Measurements from ENCODE around the gene APOBEC3G. TPM values are rescaled to one million over a fixed set of nuclear protein-coding genes. Genes with fewer than 3 reads are reported as not detected.
A peak's percentile ranks its signal among the peaks of the same experiment; 100 is the strongest.
"Not testable (repeated sequence)": the region's sequence is repeated elsewhere in the genome, so short reads cannot be mapped to it uniquely, and the experiment has no call there.

APOBEC3G gene
- total and polyA plus RNA-seq, 2 donors from 2014 or later = 4.8 to 12.5 TPM

DNA sequence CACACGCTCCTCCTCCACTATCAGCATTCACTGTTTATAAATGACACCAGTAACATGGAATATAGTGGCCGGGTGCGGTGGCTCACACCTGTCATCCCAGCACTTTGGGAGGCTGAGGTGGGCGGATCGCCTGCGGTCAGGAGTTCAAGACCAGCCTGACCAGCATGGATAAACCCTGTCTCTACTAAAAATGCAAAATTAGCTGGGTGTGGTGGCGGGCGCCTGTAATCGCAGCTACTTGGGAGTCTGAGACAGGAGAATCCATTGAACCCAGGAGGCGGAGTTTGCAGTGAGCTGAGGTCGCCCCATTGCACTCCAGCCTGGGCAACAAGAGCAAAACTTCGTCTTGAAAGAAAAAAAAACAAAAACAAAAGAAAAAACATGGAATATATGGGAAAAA lies 837 bp downstream of the APOBEC3G start:
- H3K4me3 ChIP-seq (ENCODE audit: low read length in 3 of 3) = peak overlapping the region in 1 of 3 donors; percentile 53
- DNase-seq = peak in 1 of 5 donors; percentile 54
- H3K27me3 ChIP-seq (ENCODE audit: control insufficient read depth, insufficient read depth, low read length); H3K9me3 ChIP-seq (ENCODE audit: control insufficient read depth in 2 of 3, insufficient read depth in 1 of 3, low read length in 3 of 3); H3K27ac ChIP-seq (ENCODE audit: low read depth in 2 of 2, low read length in 2 of 2); H3K9ac ChIP-seq (ENCODE audit: low read length in 3 of 3); intact Hi-C loops (cut with DNase I); FAIRE-seq; H3K36me3 ChIP-seq (ENCODE audit: control insufficient read depth in 2 of 3, insufficient read depth in 3 of 3, low read length in 3 of 3); H3K4me1 ChIP-seq (ENCODE audit: control insufficient read depth in 2 of 3, insufficient read depth in 2 of 3, low read depth in 1 of 3, low read length in 3 of 3): not testable (repeated sequence)

DNA sequence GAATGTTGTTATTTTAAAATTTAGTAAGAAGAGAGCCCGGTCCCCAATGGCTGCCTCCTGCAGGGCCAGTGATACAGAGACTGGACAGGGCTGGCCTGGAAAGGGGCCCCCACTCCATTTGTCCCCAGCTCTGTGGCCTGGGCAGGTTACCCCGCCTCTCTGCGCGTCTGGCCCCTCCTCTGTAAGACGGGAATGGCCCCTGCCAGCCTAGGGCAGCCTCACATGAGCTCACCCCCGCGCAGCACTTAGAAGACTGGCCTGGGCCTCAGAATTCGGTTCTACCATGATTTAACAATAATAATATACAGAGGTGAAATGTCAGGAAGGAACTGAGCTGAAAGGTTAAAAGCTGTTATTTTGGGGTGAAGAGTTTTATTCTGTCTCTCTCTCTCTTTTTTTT lies 1.3 kb downstream of the APOBEC3G start:
- Histone ChIP-seq H3K4me3 (ENCODE audit: low read length in 3 of 3) (no peak overlapping the region), H3K27ac (ENCODE audit: low read depth in 2 of 2, low read length in 2 of 2) (no peak overlapping the region), H3K9ac (ENCODE audit: low read length in 3 of 3) (no peak overlapping the region), H3K9me3 (ENCODE audit: control insufficient read depth in 2 of 3, insufficient read depth in 1 of 3, low read length in 3 of 3) (no peaks in the 10 kb centered on the region), H3K36me3 (ENCODE audit: control insufficient read depth in 2 of 3, insufficient read depth in 3 of 3, low read length in 3 of 3) (no peaks in the 10 kb centered on the region), H3K4me1 (ENCODE audit: control insufficient read depth in 2 of 3, insufficient read depth in 2 of 3, low read depth in 1 of 3, low read length in 3 of 3) (peaks cover 0 to 4% (median 3%) of the 10 kb centered on the region in 3 donors), H3K27me3 (ENCODE audit: control insufficient read depth, insufficient read depth, low read length) (no peaks in the 10 kb centered on the region)
- intact Hi-C loops (cut with DNase I) = no loop called here
- DNase-seq (peak in 1 of 5 donors; percentile 59), FAIRE-seq (no peak)
- no peak for TF ChIP-seq CTCF (IDR thresholded peaks at IDR 0.05; ENCODE audit: borderline replicate concordance, extremely low read depth, insufficient read depth)

DNA sequence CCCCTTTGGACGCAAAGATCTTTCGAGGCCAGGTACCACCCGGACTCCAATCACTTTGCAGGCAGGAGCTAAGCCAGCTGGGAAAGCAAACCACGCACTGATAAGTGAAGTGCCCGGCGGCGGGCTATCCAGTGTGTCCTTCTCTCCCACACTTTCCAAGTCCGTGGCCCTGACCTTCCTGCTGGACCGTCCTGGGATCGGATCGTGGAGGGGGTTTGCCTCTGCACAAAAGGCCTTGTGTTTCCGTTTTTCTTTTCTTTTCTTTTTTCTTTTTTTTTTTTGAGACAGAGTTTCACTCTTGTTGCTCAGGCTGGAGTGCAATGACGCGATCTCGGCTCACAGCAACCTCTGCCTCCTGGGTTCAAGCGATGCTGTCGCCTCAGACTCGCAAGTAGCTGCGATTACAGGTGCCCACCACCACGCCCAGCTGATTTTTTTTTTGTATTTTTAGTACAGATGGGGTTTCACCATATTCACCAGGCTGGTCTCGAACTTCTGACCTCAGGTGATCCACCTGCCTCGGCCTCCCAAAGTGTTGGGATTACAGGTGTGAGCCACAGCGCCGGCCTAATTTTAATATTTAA lies 2.1 kb downstream of the APOBEC3G start:
- H3K27ac ChIP-seq (ENCODE audit: low read depth in 2 of 2, low read length in 2 of 2); H3K9me3 ChIP-seq (ENCODE audit: control insufficient read depth in 2 of 3, insufficient read depth in 1 of 3, low read length in 3 of 3); H3K27me3 ChIP-seq (ENCODE audit: control insufficient read depth, insufficient read depth, low read length); H3K36me3 ChIP-seq (ENCODE audit: control insufficient read depth in 2 of 3, insufficient read depth in 3 of 3, low read length in 3 of 3); H3K4me3 ChIP-seq (ENCODE audit: low read length in 3 of 3); intact Hi-C loops (cut with DNase I); FAIRE-seq; H3K4me1 ChIP-seq (ENCODE audit: control insufficient read depth in 2 of 3, insufficient read depth in 2 of 3, low read depth in 1 of 3, low read length in 3 of 3); H3K9ac ChIP-seq (ENCODE audit: low read length in 3 of 3): not testable (repeated sequence)
- DNase-seq = peak in 1 of 5 donors; percentile 23

GRCh38 chr22:39080052-39080762 lies 3.1 kb downstream of the APOBEC3G start:
- intact Hi-C loops (cut with DNase I) = no loop called here
- no peak for TF ChIP-seq CTCF (IDR thresholded peaks at IDR 0.05; ENCODE audit: borderline replicate concordance, extremely low read depth, insufficient read depth)
- Histone ChIP-seq H3K27me3 (ENCODE audit: control insufficient read depth, insufficient read depth, low read length) (no peaks in the 10 kb centered on the region), H3K27ac (ENCODE audit: low read depth in 2 of 2, low read length in 2 of 2) (no peak overlapping the region), H3K9ac (ENCODE audit: low read length in 3 of 3) (no peak overlapping the region), H3K4me3 (ENCODE audit: low read length in 3 of 3) (no peak overlapping the region), H3K4me1 (ENCODE audit: control insufficient read depth in 2 of 3, insufficient read depth in 2 of 3, low read depth in 1 of 3, low read length in 3 of 3) (peaks cover 0 to 4% (median 3%) of the 10 kb centered on the region in 3 donors), H3K9me3 (ENCODE audit: control insufficient read depth in 2 of 3, insufficient read depth in 1 of 3, low read length in 3 of 3) (no peaks in the 10 kb centered on the region), H3K36me3 (ENCODE audit: control insufficient read depth in 2 of 3, insufficient read depth in 3 of 3, low read length in 3 of 3) (no peaks in the 10 kb centered on the region)
- FAIRE-seq (no peak), DNase-seq (peak in 1 of 5 donors; percentile 45)
